IMR-90 (cell line): ENCODE results near the gene C22orf39. TPM values are rescaled to one million over a fixed set of nuclear protein-coding genes. Genes with fewer than 3 reads are reported as not detected.

Source experiments
- ATAC-seq: fragments of 200-7000 bp; cut with Tn5 transposase; 2 replicates; pipeline ENCODE4 v1.9.1; 2020; ENCODE audit warnings: low read depth, mild to moderate bottlenecking, moderate library complexity
- BruUV-seq: library from RNA; stranded (reverse); fragments of 400-500 nt; replicated peaks from 2 replicates; lab custom pipeline; 2021; lab: Mats Ljungman, UMichigan
- CTCF ChIA-PET: fragments of 300-600 bp; formaldehyde crosslinking; extraction: SDS; loops from one replicate; lab custom pipeline; 2021; ENCODE audit warnings: antibody characterized with exemption; lab: Yijun Ruan, JAX
- POLR2A ChIA-PET: fragments of 300-600 bp; sonication (Branson Sonifier 250); formaldehyde crosslinking; loops from one replicate; lab custom pipeline; 2022; ENCODE audit warnings: antibody characterized with exemption; ENCODE audit not compliant: unreplicated experiment; lab: Charles Lee
- DNase-seq: peaks from one replicate; pipeline ENCODE4 v3.0.0; 2013
- H2AFZ ChIP-seq: replicated peaks from 2 replicates; pipeline ENCODE3; 2013; ENCODE audit warnings: low read length, mild to moderate bottlenecking; ENCODE audit not compliant: poor library complexity
- H2AK5ac ChIP-seq: 2 replicates; pipeline ENCODE4 v1.6.1; 2013; ENCODE audit warnings: low read depth, low read length, inconsistent platforms
- H2AK9ac ChIP-seq: replicated peaks from 2 replicates; pipeline ENCODE3; 2013; ENCODE audit warnings: mild to moderate bottlenecking, low read depth, low read length, moderate library complexity; ENCODE audit not compliant: poor library complexity
- H2BK120ac ChIP-seq: 2 replicates; pipeline ENCODE4 v1.6.1; 2013; ENCODE audit warnings: low read depth, low read length, inconsistent platforms
- H2BK15ac ChIP-seq: 3 replicates; pipeline ENCODE4 v1.6.1; 2013; ENCODE audit warnings: low read depth, low read length, inconsistent platforms
- H2BK20ac ChIP-seq: 2 replicates; pipeline ENCODE4 v1.6.1; 2013; ENCODE audit warnings: low read depth, mild to moderate bottlenecking, inconsistent platforms, low read length, moderate library complexity
- H2BK5ac ChIP-seq: 2 replicates; pipeline ENCODE4 v1.6.1; 2013; ENCODE audit warnings: mild to moderate bottlenecking, low read depth, low read length, inconsistent platforms; ENCODE audit not compliant: poor library complexity, severe bottlenecking
- H3K14ac ChIP-seq: replicated peaks from 2 replicates; pipeline ENCODE4 v1.6.1; 2013; ENCODE audit warnings: low read depth, low read length, inconsistent platforms
- H3K18ac ChIP-seq: 2 replicates; pipeline ENCODE4 v1.6.1; 2013; ENCODE audit warnings: low read depth, low read length, control low read depth
- H3K23ac ChIP-seq: 2 replicates; pipeline ENCODE4 v1.6.1; 2013; ENCODE audit warnings: low read depth, low read length, inconsistent platforms
- H3K27ac ChIP-seq: 2 replicates; pipeline ENCODE4 v1.5.1; 2013; ENCODE audit warnings: mild to moderate bottlenecking, control low read depth, low read length; ENCODE audit not compliant: insufficient read depth
- H3K27me3 ChIP-seq: 2 replicates; pipeline ENCODE4 v1.6.1; 2013; ENCODE audit warnings: low read length; ENCODE audit not compliant: control insufficient read depth, insufficient read depth
- H3K36me3 ChIP-seq: 2 replicates; pipeline ENCODE4 v1.6.1; 2013; ENCODE audit warnings: low read length, mixed read lengths; ENCODE audit not compliant: control insufficient read depth, insufficient read depth
- H3K4ac ChIP-seq: 2 replicates; pipeline ENCODE4 v1.6.1; 2013; ENCODE audit warnings: low read depth, low read length, inconsistent platforms
- H3K4me1 ChIP-seq: 2 replicates; pipeline ENCODE4 v1.6.1; 2013; ENCODE audit warnings: low read length, mixed read lengths; ENCODE audit not compliant: control insufficient read depth, insufficient read depth
- H3K4me2 ChIP-seq: 2 replicates; pipeline ENCODE4 v1.6.1; 2013; ENCODE audit warnings: low read depth, mild to moderate bottlenecking, control low read depth, low read length, moderate library complexity
- H3K4me3 ChIP-seq: 2 replicates; pipeline ENCODE4 v1.5.1; 2013; ENCODE audit warnings: low read depth, mild to moderate bottlenecking, control low read depth, low read length, moderate library complexity; ENCODE audit not compliant: insufficient read depth
- H3K56ac ChIP-seq: 2 replicates; pipeline ENCODE4 v1.6.1; 2013; ENCODE audit warnings: low read length, inconsistent platforms; ENCODE audit not compliant: insufficient read depth; ENCODE audit errors: extremely low read depth
- H3K79me1 ChIP-seq, 2 experiments: 2 replicates each; pipeline ENCODE4 v1.6.1; 2013; ENCODE audit warnings: low read length in 2 of 2, inconsistent platforms in 1 of 2, low read depth in 1 of 2
- H3K9ac ChIP-seq: 2 replicates; pipeline ENCODE4 v1.6.1; 2013; ENCODE audit warnings: low read depth, low read length, control low read depth
- H3K9me1 ChIP-seq: 2 replicates; pipeline ENCODE4 v1.6.1; 2013; ENCODE audit warnings: low read length, inconsistent platforms; ENCODE audit not compliant: insufficient read depth
- H3K9me3 ChIP-seq: 2 replicates; pipeline ENCODE4 v1.6.1; 2013; ENCODE audit warnings: low read length; ENCODE audit not compliant: control insufficient read depth, insufficient read depth
- H4K20me1 ChIP-seq: 2 replicates; pipeline ENCODE4 v1.6.1; 2013; ENCODE audit warnings: low read length, inconsistent platforms; ENCODE audit not compliant: insufficient read depth
- H4K5ac ChIP-seq: 2 replicates; pipeline ENCODE4 v1.6.1; 2013; ENCODE audit warnings: mild to moderate bottlenecking, low read depth, low read length, control low read depth
- H4K8ac ChIP-seq, 2 experiments: 2 replicates each; pipeline ENCODE4 v1.6.1; 2013; ENCODE audit warnings: low read depth in 2 of 2, low read length in 2 of 2, control low read depth in 1 of 2, inconsistent platforms in 1 of 2
- H4K91ac ChIP-seq: 2 replicates; pipeline ENCODE4 v1.6.1; 2013; ENCODE audit warnings: low read depth, low read length, inconsistent platforms; ENCODE audit not compliant: insufficient read depth
- BHLHE40 ChIP-seq: fragments of 150-350 bp; IDR thresholded peaks from 2 replicates; pipeline ENCODE4 v1.6.1; 2016; ENCODE audit warnings: mild to moderate bottlenecking, low read depth, low read length
- FOS ChIP-seq: fragments of 150-350 bp; IDR thresholded peaks from 2 replicates; pipeline ENCODE4 v1.6.1; 2016; ENCODE audit warnings: low read depth, low read length
- MAFK ChIP-seq: IDR thresholded peaks from 2 replicates; pipeline ENCODE4 v1.6.1; 2012; ENCODE audit warnings: low read depth, low read length, improper control_type of control experiment
- MAZ ChIP-seq: IDR thresholded peaks from 2 replicates; pipeline ENCODE4 v1.6.1; 2012; ENCODE audit warnings: low read depth, mild to moderate bottlenecking, low read length, improper control_type of control experiment, moderate library complexity, borderline replicate concordance
- MXI1 ChIP-seq: IDR thresholded peaks from 2 replicates; pipeline ENCODE4 v1.6.1; 2012; ENCODE audit warnings: low read depth, mild to moderate bottlenecking, low read length, moderate library complexity, borderline replicate concordance
- NFE2L2 ChIP-seq: fragments of 150-350 bp; IDR thresholded peaks from 2 replicates; pipeline ENCODE4 v1.6.1; 2016; ENCODE audit warnings: low read depth, mild to moderate bottlenecking, low read length
- POLR2A ChIP-seq: IDR thresholded peaks from 2 replicates; pipeline ENCODE4 v1.6.1; 2012; ENCODE audit warnings: mild to moderate bottlenecking, low read depth, low read length
- SMC3 ChIP-seq: fragments of 150-350 bp; IDR thresholded peaks from 2 replicates; pipeline ENCODE4 v1.6.1; 2016; ENCODE audit warnings: low read depth, mild to moderate bottlenecking, antibody characterized with exemption, low read length, moderate library complexity
- WGBS, 2 experiments: methylation state at CpG; one replicate each; pipeline versions ENCODE4 v1.1.5 to v1.1.7; 2013; ENCODE audit warnings: missing lambda C conversion rate in 2 of 2; ENCODE audit not compliant: insufficient read length in 1 of 2; ENCODE audit errors: extremely low coverage in 2 of 2; 5-methylcytosine and 5-hydroxymethylcytosine counted together
- dilution Hi-C: fragments of 300-500 bp; cut with HindIII; formaldehyde crosslinking; loops from one replicate; pipeline ENCODE4 v1.14.3; 2018; ENCODE audit warnings: low sequenced_read_pairs; ENCODE audit not compliant: unreplicated experiment
- in situ Hi-C: fragments of 300-500 bp; cut with MboI; formaldehyde crosslinking; loops from 3 replicates; pipeline ENCODE4 v1.14.3; 2019; ENCODE audit warnings: low sequenced_read_pairs, inconsistent platforms, mixed read lengths
- intact Hi-C: fragments of 100-400 bp; cut with micrococcal nuclease; formaldehyde crosslinking; loops from 2 replicates; pipeline ENCODE4 v1.10.0; 2022
- polyA plus RNA-seq, 3 experiments: library from polyadenylated mRNA; depleted of rRNA; stranded (reverse); fragments of >200 nt; gene quantifications; 2 replicates each; pipeline ENCODE4 v1.2.3, GENCODE V29; 2012; ENCODE audit warnings: low replicate concordance in 1 of 3
- total RNA-seq: library from RNA; depleted of rRNA; stranded (reverse); fragments of >200 nt; gene quantifications from 2 replicates; pipeline ENCODE4 v1.2.3, GENCODE V29; 2012
- TF ChIP-seq, protein P1 (sequence below): fragments of 150-350 bp; IDR thresholded peaks from 2 replicates; pipeline ENCODE4 v1.6.1; 2017; ENCODE audit warnings: mild to moderate bottlenecking, antibody characterized with exemption, low read length, low read depth

The C22orf39 gene
- total and polyA plus RNA-seq, 2 of the 4 experiments (the other 2 are of a cell fraction): 8.2 to 8.9 TPM

DNA sequence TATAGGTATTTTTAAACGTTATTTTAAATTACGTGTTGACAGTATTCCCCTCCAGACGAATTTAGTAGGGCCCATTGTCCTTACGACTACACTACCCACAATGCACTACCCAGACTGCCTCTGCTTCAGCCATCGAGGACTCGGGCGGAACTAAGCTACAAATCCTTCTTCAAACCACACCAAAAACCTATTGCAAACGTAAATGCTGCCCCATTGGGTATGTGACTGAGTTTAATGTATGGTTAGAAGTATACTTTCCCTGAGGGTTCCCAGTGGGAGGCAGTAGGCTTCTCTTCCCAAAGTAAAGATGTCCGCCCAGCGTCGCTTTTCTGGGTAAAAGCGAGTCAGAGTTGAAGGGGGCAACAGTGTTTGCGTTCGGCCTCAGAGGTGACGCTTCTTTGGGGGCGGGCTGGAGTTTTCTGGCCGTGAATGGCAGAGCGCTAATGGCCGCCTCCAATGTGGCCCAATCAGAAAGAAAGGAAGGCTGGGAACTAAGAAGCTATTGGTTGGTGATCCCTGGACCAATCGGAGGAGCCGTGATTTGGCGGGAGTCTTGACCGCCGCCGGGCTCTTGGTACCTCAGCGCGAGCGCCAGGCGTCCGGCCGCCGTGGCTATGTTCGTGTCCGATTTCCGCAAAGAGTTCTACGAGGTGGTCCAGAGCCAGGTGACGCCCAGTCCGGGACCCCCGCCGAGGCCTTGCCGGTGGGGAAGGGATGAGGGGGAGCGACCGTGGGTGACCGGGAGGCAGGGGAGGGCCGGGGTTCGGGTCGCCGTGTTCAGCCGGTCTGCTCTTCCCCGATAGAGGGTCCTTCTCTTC, 32.1 kb upstream of the C22orf39 start, which contains the start of gene CDC45:
CDC45 (plus strand) TSS at position 566 of the 818 bp plus-strand sequence; CDS start at position 615, 49 bp downstream.
- intact Hi-C loops: loop anchor here (2.0 to 5.0 kb wide), 3 partner anchors 153 to 301 kb away; partner anchors contain the start of genes CLTCL1 and SLC25A1
- BruUV-seq: no TSS peak
- peak within 1 kb of the TSS; percentile 100 for H3K56ac ChIP-seq
- peak within 1 kb of the TSS; percentile 90 for H3K14ac ChIP-seq
- H3K4me1 ChIP-seq: peaks cover 3% of the 10 kb centered on the region
- peak within 1 kb of the TSS; percentile 83 for H2AK5ac ChIP-seq
- peak within 1 kb of the TSS; percentile 99 for H3K4me2 ChIP-seq
- peak within 1 kb of the TSS; percentile 97 for H3K23ac ChIP-seq
- peaks cover 9% of the 10 kb centered on the region for H3K36me3 ChIP-seq
- peak within 1 kb of the TSS; percentile 86 for H2AK9ac ChIP-seq
- peak; percentile 93 for ATAC-seq
- H3K4ac ChIP-seq: peak within 1 kb of the TSS; percentile 92
- POLR2A ChIA-PET: interaction anchor here (0.7 kb wide), 1 partner anchor 144 kb away, joined by 4 read pairs; no protein-coding TSS in a partner anchor
- H3K4me3 ChIP-seq: peak within 1 kb of the TSS; percentile 87
- CTCF ChIA-PET: interaction anchor here (1.2 kb wide), 1 partner anchor 150 kb away, joined by 3 read pairs; no protein-coding TSS in a partner anchor
- TF ChIP-seq NFE2L2 (no peak), FOS (no peak), BHLHE40 (no peak), MAZ (peak; percentile 90; the same call in 1 of the 2 replicates), SMC3 (no peak), MXI1 (peak; percentile 96), MAFK (no peak), POLR2A (peak; percentile 39; the same call in 1 of the 2 replicates)
- TF ChIP-seq, protein P1, sequence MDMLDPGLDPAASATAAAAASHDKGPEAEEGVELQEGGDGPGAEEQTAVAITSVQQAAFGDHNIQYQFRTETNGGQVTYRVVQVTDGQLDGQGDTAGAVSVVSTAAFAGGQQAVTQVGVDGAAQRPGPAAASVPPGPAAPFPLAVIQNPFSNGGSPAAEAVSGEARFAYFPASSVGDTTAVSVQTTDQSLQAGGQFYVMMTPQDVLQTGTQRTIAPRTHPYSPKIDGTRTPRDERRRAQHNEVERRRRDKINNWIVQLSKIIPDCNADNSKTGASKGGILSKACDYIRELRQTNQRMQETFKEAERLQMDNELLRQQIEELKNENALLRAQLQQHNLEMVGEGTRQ: 0 out of 2 replicates have a peak, but pooled peaks have one; percentile 8
- no peaks in the 10 kb centered on the region for H3K9me3 ChIP-seq
- peak within 1 kb of the TSS; percentile 99 for H4K91ac ChIP-seq
- peak within 1 kb of the TSS; percentile 98 for H2BK120ac ChIP-seq
- peak within 1 kb of the TSS; percentile 98 for H2BK15ac ChIP-seq
- H2BK5ac ChIP-seq: peak within 1 kb of the TSS; percentile 97
- in situ Hi-C loops: no loop called here
- DNase-seq: peak; percentile 98
- no peaks in the 10 kb centered on the region for H3K27me3 ChIP-seq
- H4K8ac ChIP-seq: peak within 1 kb of the TSS; percentile 76 to 100
- H4K20me1 ChIP-seq: peaks cover 25% of the 10 kb centered on the region
- peak within 1 kb of the TSS; percentile 95 for H3K27ac ChIP-seq
- peak within 1 kb of the TSS; percentile 90 for H4K5ac ChIP-seq
- peak within 1 kb of the TSS; percentile 97 for H2AFZ ChIP-seq
- H3K9me1 ChIP-seq: peaks cover 3% of the 10 kb centered on the region; the same call in 1 of the 2 replicates
- peak within 1 kb of the TSS; percentile 97 for H2BK20ac ChIP-seq
- peaks cover 24 to 55% of the 10 kb centered on the region in 2 experiments; a peak in 3 of 4 replicates for H3K79me1 ChIP-seq
- WGBS, 2 experiments: 0% methylated on average over 30 of the region's 50 CpGs; no CpG with 5 or more reads in 1 of the 2 experiments
- peak within 1 kb of the TSS; percentile 93 for H3K18ac ChIP-seq
- dilution Hi-C loops: no loop called here
- H3K9ac ChIP-seq: peak within 1 kb of the TSS; percentile 95
